Mucosa of descending colon (tissue), 3 donors: Measurements from ENCODE around the gene CIBAR2. TPM values are rescaled to one million over a fixed set of nuclear protein-coding genes. Genes with fewer than 3 reads are reported as not detected.

Experiments used
- ATAC-seq: fragments of 200-7000 bp; cut with Tn5 transposase; one replicate; pipeline ENCODE4 v1.9.1; 2020; ENCODE audit warnings: mild to moderate bottlenecking, moderate library complexity
- DNase-seq, 3 donors: peaks; one replicate each; pipeline ENCODE4 v3.0.0-alpha.2; 2020
- H3K36me3 ChIP-seq: fragments of 200-600 bp; one replicate; pipeline ENCODE4 v1.8.0; 2021; ENCODE audit warnings: low read depth, mild to moderate bottlenecking
- H3K4me1 ChIP-seq: fragments of 200-600 bp; one replicate; pipeline ENCODE4 v1.8.0; 2021; ENCODE audit warnings: low read depth, mild to moderate bottlenecking
- H3K4me3 ChIP-seq: fragments of 200-600 bp; one replicate; pipeline ENCODE4 v1.8.0; 2021; ENCODE audit warnings: mild to moderate bottlenecking
- H3K9me3 ChIP-seq: fragments of 200-600 bp; one replicate; pipeline ENCODE4 v1.8.0; 2021; ENCODE audit warnings: mild to moderate bottlenecking
- intact Hi-C, 2 donors: fragments of 100-400 bp; cut with DNase I in 1 of 2; cut with micrococcal nuclease in 1 of 2; formaldehyde crosslinking; loops; one replicate each; pipeline versions ENCODE4 v1.11.0 to v1.11.1; 2022; cut with DNase I, micrococcal nuclease
- total RNA-seq, 3 donors: library from RNA; stranded (reverse); fragmentation: NEBNext Ultra II Directional in 2 of 3; extraction: Animal tissue kit (Norgen Biotek cat#: 25700) in 2 of 3; gene quantifications; one replicate each; pipeline versions ENCODE4 v1.2.1 to v1.2.4, GENCODE V29; 2021 to 2023
- TF ChIP-seq, protein P1 (sequence below): fragments of 200-600 bp; IDR thresholded peaks from one replicate; pipeline ENCODE4 v1.8.0; 2022; ENCODE audit warnings: antibody characterized with exemption, mild to moderate bottlenecking
- donor health status: DM: no; HTN: no; CAD: no; lungs with moderate emphysema.
- donor health status: DM: no; HTN: no; CAD: no.
- donor health status: DM: no; HTN: yes; CAD: no.

Gene CIBAR2
- total RNA-seq, 3 donors from 2014 or later: not detected

DNA sequence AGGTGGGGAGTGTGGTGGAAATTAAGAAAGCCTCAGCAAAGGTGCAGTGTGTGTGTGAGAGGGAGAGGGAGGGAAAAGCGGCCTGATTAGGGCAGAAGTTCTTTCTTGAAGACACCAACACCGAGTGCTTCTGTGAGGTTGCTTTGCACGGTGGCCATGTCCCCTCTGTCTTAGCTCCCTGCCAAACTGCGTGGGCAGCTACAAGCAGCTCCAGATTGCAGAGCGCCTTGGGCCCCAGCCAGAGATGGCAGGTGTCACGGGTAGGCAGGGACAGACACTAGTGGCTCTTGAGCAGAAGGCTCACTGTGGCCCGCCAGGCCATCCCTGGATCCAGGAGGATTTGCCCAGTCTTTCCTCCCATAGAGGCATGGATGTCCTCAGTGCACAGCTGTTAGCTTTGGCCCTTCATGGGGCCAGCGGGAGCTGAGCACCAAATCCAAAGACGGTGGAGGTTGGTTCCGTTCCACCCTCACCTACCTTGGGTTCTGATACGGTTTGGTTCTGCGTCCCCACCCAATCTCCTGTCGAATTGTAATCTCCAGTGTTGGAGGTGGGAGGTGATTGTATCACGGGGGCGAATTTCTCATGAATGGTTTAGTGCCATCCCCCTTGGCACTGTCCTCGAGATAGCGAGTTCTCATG, 63.2 kb downstream of the CIBAR2 start:
- Histone ChIP-seq H3K9me3 (no peaks in the 10 kb centered on the region), H3K36me3 (no peaks in the 10 kb centered on the region), H3K4me3 (no peak overlapping the region), H3K4me1 (peaks cover 27% of the 10 kb centered on the region)
- intact Hi-C loops: no loop called here
- TF ChIP-seq, protein P1, sequence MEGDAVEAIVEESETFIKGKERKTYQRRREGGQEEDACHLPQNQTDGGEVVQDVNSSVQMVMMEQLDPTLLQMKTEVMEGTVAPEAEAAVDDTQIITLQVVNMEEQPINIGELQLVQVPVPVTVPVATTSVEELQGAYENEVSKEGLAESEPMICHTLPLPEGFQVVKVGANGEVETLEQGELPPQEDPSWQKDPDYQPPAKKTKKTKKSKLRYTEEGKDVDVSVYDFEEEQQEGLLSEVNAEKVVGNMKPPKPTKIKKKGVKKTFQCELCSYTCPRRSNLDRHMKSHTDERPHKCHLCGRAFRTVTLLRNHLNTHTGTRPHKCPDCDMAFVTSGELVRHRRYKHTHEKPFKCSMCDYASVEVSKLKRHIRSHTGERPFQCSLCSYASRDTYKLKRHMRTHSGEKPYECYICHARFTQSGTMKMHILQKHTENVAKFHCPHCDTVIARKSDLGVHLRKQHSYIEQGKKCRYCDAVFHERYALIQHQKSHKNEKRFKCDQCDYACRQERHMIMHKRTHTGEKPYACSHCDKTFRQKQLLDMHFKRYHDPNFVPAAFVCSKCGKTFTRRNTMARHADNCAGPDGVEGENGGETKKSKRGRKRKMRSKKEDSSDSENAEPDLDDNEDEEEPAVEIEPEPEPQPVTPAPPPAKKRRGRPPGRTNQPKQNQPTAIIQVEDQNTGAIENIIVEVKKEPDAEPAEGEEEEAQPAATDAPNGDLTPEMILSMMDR: no peak
- DNase-seq: no peak
- ATAC-seq: no peak

Other genes with a start within 250 kb of the CIBAR2 start
- gene ZDHHC7, start 100.9 kb downstream of the CIBAR2 start, total RNA-seq: 10 to 100 TPM; 69.8 to 96.1 (median 78.7) TPM
- 10 to 100 TPM; 31.9 to 36.5 (median 33.5) TPM for gene KIAA0513, start 84.7 kb downstream of the CIBAR2 start, total RNA-seq